Measurements from ENCODE around the gene C21orf58. TPM values are rescaled to one million over a fixed set of nuclear protein-coding genes. Genes with fewer than 3 reads are reported as not detected.

The C21orf58 gene
- total RNA-seq, 1 experiment from 2014 or later, result 17.2 TPM

- DNase-seq (ENCODE audit: low spot score), result no peak
Measured at GRCh38 chr21:46354046-46354445, 30.4 kb upstream of the C21orf58 start.

GRCh38 chr21:46352913-46353312 is 29.2 kb upstream of the C21orf58 start:
- no peak for DNase-seq (ENCODE audit: low spot score)

GRCh38 chr21:46352164-46352515 is 28.5 kb upstream of the C21orf58 start:
- DNase-seq (ENCODE audit: low spot score), result no peak

- no peak for DNase-seq (ENCODE audit: low spot score)
Measured at GRCh38 chr21:46351476-46352163, 27.9 kb upstream of the C21orf58 start.

GRCh38 chr21:46350981-46351380 is 27.3 kb upstream of the C21orf58 start:
- DNase-seq (ENCODE audit: low spot score), result no peak

- no peak for DNase-seq (ENCODE audit: low spot score)
Measured at GRCh38 chr21:46350571-46350970, 26.9 kb upstream of the C21orf58 start.

GRCh38 chr21:46349134-46349760 is 25.6 kb upstream of the C21orf58 start:
- DNase-seq (ENCODE audit: low spot score), result no peak

- no peak for DNase-seq (ENCODE audit: low spot score)
Measured at GRCh38 chr21:46347791-46348381, 24.2 kb upstream of the C21orf58 start.

- no peak for DNase-seq (ENCODE audit: low spot score)
Measured at GRCh38 chr21:46347203-46347550, 23.5 kb upstream of the C21orf58 start.

GRCh38 chr21:46346296-46347202 is 22.9 kb upstream of the C21orf58 start:
- DNase-seq (ENCODE audit: low spot score), result no peak

- no peak for DNase-seq (ENCODE audit: low spot score)
Measured at GRCh38 chr21:46345861-46346260, 22.2 kb upstream of the C21orf58 start.

GRCh38 chr21:46344219-46344915 is 20.7 kb upstream of the C21orf58 start:
- no peak for DNase-seq (ENCODE audit: low spot score)

- no peak for DNase-seq (ENCODE audit: low spot score)
Measured at GRCh38 chr21:46340998-46341397, 17.3 kb upstream of the C21orf58 start.

GRCh38 chr21:46336603-46337002 is 12.9 kb upstream of the C21orf58 start:
- DNase-seq (ENCODE audit: low spot score), result no peak

GRCh38 chr21:46334351-46335140 is 10.9 kb upstream of the C21orf58 start:
- DNase-seq (ENCODE audit: low spot score), result no peak

GRCh38 chr21:46329796-46330195 is 6.1 kb upstream of the C21orf58 start:
- DNase-seq (ENCODE audit: low spot score), result no peak

- DNase-seq (ENCODE audit: low spot score), result no peak
Measured at GRCh38 chr21:46328151-46328550, 4.5 kb upstream of the C21orf58 start.

GRCh38 chr21:46327711-46328110 is 4.0 kb upstream of the C21orf58 start:
- no peak for DNase-seq (ENCODE audit: low spot score)

GRCh38 chr21:46326110-46326703 is 2.5 kb upstream of the C21orf58 start:
- DNase-seq (ENCODE audit: low spot score), result peak; percentile 21
